PC-3 (cell line): ENCODE measurements around the gene LEF1.

Experiments used
- EZH2 ChIP-seq: fragments of 300-600 bp; sonication (generic); IDR thresholded peaks from one replicate; pipeline ENCODE4 v1.6.1; 2017; ENCODE audit warnings: antibody characterized with exemption, mild to moderate bottlenecking, low read length; ENCODE audit not compliant: unreplicated experiment
- EZH2phosphoT487 ChIP-seq: fragments of 300-600 bp; sonication (generic); IDR thresholded peaks from 2 replicates; pipeline ENCODE4 v1.6.1; 2018; ENCODE audit warnings: mild to moderate bottlenecking, antibody characterized with exemption, low read length, borderline replicate concordance
- TF ChIP-seq, protein P1 (sequence below): fragments of 300-600 bp; sonication (generic); conservative IDR thresholded peaks from 2 replicates; pipeline ENCODE4 v1.5.1; 2017; ENCODE audit warnings: antibody characterized with exemption, low read depth, mild to moderate bottlenecking, low read length

DNA sequence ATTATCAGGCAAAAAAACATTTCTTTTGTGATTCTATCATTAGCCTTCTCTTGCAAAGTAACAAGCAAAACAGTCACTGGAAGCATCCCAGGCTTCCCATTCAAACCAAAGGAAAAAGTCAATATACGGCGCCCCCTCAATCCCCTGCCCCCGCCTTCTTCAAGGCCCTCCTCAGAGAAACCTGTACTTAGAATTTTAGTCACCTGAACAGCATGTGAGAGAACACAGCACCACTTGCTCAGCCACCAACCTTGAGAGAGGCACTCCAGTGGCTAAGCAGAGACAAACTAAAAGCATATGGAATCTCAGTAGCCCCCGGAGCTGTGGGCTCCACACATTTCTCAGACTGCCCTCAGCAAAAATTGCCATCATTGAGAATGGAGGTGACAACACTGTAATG, 25.2 kb downstream of the LEF1 start:
- TF ChIP-seq, protein P1, sequence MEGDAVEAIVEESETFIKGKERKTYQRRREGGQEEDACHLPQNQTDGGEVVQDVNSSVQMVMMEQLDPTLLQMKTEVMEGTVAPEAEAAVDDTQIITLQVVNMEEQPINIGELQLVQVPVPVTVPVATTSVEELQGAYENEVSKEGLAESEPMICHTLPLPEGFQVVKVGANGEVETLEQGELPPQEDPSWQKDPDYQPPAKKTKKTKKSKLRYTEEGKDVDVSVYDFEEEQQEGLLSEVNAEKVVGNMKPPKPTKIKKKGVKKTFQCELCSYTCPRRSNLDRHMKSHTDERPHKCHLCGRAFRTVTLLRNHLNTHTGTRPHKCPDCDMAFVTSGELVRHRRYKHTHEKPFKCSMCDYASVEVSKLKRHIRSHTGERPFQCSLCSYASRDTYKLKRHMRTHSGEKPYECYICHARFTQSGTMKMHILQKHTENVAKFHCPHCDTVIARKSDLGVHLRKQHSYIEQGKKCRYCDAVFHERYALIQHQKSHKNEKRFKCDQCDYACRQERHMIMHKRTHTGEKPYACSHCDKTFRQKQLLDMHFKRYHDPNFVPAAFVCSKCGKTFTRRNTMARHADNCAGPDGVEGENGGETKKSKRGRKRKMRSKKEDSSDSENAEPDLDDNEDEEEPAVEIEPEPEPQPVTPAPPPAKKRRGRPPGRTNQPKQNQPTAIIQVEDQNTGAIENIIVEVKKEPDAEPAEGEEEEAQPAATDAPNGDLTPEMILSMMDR: no peak
- no peak for TF ChIP-seq EZH2
- no peak for TF ChIP-seq EZH2phosphoT487
